Heart left ventricle (tissue), 13 donors: ENCODE data around the gene LAMA3.

Experiments used
- POLR2A ChIP-seq, 2 donors: fragments of 450-650 bp; IDR thresholded peaks; one replicate each; pipeline ENCODE4 v1.6.1; 2017; ENCODE audit warnings: antibody characterized with exemption in 2 of 2, mild to moderate bottlenecking in 2 of 2, moderate library complexity in 2 of 2
- TF ChIP-seq, protein P1 (sequence below), 12 donors: fragments of 200-600 bp; sonication (generic) in 4 of 12; IDR thresholded peaks; one replicate each; pipeline versions ENCODE4 v1.5.0 to v1.8.0; 2018 to 2022; ENCODE audit warnings: antibody characterized with exemption in 12 of 12, mild to moderate bottlenecking in 5 of 12
- donor health status: ischemic (EF 13 %, LVEDD 7.1; RV severe dilation, severe dysfunction).
- donor health status: DM: no; HTN: yes; CAD: no.
- donor health status: DM: no; HTN: no; CAD: no.
- donor health status: ischemic (EF 25% LVEDD 6.9; RV normal size, moderate dysfunction).
- donor health status: ischemic (EF 25% LVEDD 5.7; RV mildly dilated, moderate dysfunction).
- donor health status: ischemic (EF 35%, LVEDD 5.7; RV mildly dilated, moderate dysfunction).
- donor health status: nonischemic (EF 11% LVEDD 7.7; RV severe dilation, severe dysfunction).
- donor health status: DM: yes; HTN: yes; CAD: no.
- donor health status: PGD.
- donor health status: ischemic (EF 29% LVEDD 5.4; RV normal size, mild dysfunction).
- donor health status: nonischemic (EF 23%, LVEDD 6.1; RV moderate dilation, normal function).

DNA sequence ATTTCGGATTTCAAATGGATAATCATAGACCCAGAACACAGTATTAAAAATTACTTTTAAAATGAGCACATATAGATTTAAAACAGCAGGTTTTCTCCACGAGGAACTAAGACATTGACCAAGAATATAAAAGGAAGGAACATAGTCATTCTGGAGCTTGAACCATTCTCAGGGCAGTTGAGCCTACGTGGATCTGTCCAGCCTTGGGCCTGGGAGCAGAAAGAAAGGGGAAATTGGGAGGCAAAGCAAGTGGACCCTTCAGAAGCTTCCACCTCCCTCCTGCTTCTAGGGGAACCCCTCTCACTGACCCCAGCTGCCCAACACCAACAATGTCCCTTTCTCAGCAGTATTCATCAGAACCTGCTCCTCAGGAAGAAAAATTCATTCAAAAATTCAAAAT, 293.9 kb downstream of the LAMA3 start:
- TF ChIP-seq POLR2A (IDR thresholded peaks at IDR 0.05) = no peak
- TF ChIP-seq, protein P1, sequence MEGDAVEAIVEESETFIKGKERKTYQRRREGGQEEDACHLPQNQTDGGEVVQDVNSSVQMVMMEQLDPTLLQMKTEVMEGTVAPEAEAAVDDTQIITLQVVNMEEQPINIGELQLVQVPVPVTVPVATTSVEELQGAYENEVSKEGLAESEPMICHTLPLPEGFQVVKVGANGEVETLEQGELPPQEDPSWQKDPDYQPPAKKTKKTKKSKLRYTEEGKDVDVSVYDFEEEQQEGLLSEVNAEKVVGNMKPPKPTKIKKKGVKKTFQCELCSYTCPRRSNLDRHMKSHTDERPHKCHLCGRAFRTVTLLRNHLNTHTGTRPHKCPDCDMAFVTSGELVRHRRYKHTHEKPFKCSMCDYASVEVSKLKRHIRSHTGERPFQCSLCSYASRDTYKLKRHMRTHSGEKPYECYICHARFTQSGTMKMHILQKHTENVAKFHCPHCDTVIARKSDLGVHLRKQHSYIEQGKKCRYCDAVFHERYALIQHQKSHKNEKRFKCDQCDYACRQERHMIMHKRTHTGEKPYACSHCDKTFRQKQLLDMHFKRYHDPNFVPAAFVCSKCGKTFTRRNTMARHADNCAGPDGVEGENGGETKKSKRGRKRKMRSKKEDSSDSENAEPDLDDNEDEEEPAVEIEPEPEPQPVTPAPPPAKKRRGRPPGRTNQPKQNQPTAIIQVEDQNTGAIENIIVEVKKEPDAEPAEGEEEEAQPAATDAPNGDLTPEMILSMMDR (IDR thresholded peaks at IDR 0.05) = no peak
